ENCODE data around the gene RBM20.
"Not testable (repeated sequence)": the region's sequence is repeated elsewhere in the genome, so short reads cannot be mapped to it uniquely, and the experiment has no call there.

The RBM20 gene

DNA sequence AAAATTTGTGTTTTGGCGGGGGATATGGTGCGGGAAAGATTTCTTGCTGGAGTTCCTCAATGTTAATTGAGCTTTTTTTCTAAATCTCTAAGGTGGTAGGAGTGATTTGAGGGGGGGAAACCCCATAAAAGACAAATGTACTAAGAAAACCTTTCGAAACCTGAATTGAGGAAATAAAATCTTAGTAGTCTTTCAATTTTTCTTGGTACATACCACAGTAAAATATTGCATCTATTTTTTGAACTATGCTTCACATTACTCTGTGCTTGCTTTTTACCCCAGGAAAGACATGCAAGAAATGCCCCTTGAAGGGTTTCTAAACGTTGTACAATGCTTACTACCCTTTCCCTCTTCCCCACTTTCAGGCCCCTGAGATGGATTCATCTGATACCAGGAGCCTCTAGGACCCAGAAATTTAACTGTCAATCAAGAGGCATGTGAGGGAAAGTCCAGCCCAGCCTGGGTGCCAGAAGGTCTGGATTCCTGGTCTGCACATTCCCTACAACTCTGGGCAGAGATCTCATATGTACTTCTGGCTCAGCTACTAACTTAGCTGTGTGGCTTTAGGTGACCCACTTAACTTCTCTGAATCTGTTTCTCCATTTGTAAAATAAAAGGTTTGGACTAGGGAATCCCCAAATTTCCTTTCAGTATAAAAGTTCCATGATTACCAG lies 221.8 kb downstream of the RBM20 start:
- TF ChIP-seq, protein P1, sequence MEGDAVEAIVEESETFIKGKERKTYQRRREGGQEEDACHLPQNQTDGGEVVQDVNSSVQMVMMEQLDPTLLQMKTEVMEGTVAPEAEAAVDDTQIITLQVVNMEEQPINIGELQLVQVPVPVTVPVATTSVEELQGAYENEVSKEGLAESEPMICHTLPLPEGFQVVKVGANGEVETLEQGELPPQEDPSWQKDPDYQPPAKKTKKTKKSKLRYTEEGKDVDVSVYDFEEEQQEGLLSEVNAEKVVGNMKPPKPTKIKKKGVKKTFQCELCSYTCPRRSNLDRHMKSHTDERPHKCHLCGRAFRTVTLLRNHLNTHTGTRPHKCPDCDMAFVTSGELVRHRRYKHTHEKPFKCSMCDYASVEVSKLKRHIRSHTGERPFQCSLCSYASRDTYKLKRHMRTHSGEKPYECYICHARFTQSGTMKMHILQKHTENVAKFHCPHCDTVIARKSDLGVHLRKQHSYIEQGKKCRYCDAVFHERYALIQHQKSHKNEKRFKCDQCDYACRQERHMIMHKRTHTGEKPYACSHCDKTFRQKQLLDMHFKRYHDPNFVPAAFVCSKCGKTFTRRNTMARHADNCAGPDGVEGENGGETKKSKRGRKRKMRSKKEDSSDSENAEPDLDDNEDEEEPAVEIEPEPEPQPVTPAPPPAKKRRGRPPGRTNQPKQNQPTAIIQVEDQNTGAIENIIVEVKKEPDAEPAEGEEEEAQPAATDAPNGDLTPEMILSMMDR (IDR thresholded peaks at IDR 0.05; ENCODE audit: insufficient read depth, missing control alignments), result no peak
- no peak for DNase-seq (ENCODE audit: insufficient read length, low spot score)
- FAIRE-seq, result no peak

DNA sequence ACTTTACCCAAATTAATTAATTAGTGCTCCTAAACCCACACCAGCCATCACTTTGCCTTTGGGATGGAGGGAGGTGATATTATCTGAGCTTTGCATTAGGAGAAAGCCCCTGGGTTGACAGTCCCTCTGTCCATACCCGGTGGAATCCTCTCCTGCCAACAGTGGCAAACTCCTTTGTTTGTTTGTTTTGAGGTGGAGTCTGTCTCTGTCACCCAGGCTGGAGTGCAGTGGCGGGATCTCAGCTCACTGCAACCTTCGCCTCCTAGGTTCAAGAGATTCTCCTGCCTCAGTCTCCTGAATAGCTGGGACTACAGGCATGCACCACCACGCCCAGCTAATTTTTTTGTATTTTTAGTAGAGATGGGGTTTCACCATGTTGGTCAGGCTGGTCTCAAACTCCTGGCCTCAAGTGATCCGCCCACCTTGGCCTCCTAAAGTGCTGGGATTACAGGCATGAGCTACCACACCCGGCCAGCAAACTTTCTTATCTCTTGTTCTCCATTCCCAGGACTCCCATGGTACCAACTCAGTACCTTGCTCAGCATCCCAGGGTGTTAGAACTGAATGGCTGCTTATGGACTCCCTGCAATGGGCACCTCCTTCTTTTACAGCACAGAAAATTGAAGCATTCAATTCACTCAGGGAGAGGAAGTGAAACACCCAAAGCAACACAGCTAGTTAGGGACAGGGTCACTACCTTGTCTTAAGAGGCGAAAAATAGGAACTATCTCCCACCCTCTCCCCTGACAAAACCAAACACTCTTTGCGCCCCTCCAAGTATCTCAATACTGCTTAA lies 223.1 kb downstream of the RBM20 start:
- not testable (repeated sequence) for FAIRE-seq; DNase-seq (ENCODE audit: insufficient read length, low spot score)

DNA sequence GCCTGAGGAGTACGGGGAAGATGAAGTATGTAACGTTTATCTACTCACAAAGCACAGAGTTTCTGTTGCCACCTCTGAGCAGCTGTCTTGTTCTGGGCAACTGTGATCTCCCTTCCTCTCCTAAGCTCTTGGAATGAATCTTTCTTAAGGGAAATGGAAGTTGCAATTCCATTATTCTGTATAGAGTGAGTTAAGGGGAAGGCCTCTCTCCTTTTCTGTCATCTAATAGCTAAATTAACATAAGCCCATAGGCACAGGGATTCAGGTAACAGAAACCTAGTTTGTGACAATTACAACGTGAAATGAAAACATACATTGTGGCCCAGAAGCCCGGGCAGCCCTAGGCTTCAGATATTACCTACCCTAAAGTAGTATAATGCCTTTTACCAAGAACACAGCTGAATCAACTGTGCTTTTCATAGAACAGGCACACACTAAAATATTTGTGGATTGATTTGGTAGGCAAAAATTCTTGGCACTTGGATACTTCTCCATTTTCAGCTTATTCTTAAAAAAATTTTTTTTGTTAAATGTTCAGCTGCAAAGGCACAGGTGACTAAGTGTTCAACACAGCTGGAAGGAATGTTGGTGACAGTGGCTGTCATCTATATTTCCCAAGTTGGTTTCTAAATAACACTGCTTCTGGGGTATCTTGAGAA lies 223.8 kb downstream of the RBM20 start:
- FAIRE-seq (no peak), DNase-seq (ENCODE audit: insufficient read length, low spot score) (no peak)
- TF ChIP-seq, protein P1 (IDR thresholded peaks at IDR 0.05; ENCODE audit: insufficient read depth, missing control alignments), result no peak

DNA sequence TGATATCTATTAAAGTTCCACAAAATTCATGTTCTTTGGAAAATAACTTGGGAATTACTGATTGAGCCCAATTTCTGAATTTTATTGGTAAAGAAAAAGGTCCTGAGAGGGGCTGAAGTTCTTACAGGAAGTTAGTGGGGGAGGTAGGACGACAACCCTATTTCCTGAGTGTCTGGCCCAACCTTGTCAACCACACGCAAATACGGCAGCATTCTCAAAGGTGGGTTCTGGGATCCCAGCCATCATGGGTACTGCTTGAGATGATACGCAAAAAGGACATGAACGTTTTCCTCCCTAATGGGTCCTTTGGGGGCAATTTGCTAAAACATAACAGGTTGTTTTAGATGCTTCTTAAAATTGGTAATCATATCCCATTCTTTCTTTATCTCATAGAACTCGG lies 224.8 kb downstream of the RBM20 start:
- TF ChIP-seq, protein P1 (IDR thresholded peaks at IDR 0.05; ENCODE audit: insufficient read depth, missing control alignments), result no peak
- FAIRE-seq (no peak), DNase-seq (ENCODE audit: insufficient read length, low spot score) (no peak)

DNA sequence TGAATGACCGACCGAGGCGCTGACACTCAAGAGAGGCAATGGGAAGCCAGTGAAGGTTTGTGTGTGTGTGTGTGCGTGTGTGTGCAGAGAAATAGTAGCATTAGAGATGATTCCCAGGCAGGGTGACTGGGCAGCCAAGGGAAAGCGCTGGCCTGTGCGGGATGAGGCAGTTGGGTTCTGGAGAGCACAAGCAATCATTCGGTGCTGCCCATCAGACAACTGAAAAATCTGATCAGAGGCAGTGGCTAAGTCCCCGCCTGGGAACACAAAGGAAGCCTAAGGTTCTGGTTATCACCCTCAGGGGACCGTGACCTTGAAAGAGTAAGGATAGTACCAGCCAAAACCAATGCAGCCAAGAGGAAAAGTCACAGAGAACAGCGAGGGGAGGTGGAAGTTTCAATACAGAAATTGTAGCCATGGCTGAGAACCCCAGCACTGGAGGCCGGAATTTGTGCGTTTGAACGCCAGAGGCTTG lies 226.7 kb downstream of the RBM20 start:
- TF ChIP-seq, protein P1 (IDR thresholded peaks at IDR 0.05; ENCODE audit: insufficient read depth, missing control alignments), result no peak
- DNase-seq (ENCODE audit: insufficient read length, low spot score), result no peak

DNA sequence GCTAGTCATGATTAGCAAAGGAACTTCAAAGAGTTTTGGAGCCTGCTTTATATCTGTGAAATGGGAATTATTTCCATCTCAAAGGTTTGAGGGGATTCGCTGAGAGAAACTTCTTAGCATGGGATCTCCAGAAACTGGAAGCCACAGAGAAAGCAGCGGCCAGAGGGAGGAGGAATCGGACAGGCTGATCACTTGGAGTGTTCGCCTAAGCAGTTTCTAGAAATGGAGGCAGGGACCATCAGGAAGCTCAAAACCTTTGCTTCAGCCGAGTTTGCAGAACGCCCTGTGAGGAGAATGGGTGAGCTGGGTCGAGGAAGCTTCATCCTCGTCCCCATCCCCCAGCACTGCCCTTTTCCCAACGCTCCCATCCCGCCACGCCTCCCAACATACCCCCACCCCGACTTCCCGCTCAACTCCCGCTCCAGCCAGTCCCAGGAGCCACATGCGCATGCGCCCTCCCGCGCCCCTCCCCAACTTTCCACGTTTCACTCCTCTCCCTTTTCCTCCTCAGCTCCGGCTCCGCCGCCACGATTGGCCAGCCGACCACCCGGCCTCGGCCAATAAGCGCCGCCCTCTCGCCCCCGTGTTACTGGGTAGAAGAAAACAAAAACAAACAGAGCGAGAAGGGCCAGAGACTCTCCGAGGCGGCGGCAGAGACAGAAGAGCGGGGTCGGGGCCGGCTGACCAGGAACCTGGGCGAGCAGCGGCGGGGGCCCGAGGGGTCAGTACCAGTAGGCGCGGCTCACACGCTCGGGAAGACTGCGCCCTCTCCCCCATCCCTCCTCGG lies 227.4 kb downstream of the RBM20 start, which contains the start of gene PDCD4:
TSS of gene PDCD4 (plus strand) at position 631 of the 787 bp plus-strand sequence. CDS start 4,100 bp downstream, outside the sequence.
- TF ChIP-seq, protein P1 (IDR thresholded peaks at IDR 0.05; ENCODE audit: insufficient read depth, missing control alignments), result no peak
- DNase-seq (ENCODE audit: insufficient read length, low spot score), result no peak
- no peak for FAIRE-seq

More for the DNA sequence above, 226.7 kb downstream of the RBM20 start:
- FAIRE-seq, result no peak

All from D721Med (cell line).